HG02973 (cell line): ENCODE measurements around the gene PGBD5.
"Not testable (repeated sequence)": the region's sequence is repeated elsewhere in the genome, so short reads cannot be mapped to it uniquely, and the experiment has no call there.

Source experiments
- ATAC-seq: cut with Tn5 transposase; IDR thresholded peaks from one replicate; pipeline ENCODE4 v1.9.1; 2021; ENCODE audit warnings: moderate library complexity; ENCODE audit not compliant: unreplicated experiment

Gene PGBD5, protein sequence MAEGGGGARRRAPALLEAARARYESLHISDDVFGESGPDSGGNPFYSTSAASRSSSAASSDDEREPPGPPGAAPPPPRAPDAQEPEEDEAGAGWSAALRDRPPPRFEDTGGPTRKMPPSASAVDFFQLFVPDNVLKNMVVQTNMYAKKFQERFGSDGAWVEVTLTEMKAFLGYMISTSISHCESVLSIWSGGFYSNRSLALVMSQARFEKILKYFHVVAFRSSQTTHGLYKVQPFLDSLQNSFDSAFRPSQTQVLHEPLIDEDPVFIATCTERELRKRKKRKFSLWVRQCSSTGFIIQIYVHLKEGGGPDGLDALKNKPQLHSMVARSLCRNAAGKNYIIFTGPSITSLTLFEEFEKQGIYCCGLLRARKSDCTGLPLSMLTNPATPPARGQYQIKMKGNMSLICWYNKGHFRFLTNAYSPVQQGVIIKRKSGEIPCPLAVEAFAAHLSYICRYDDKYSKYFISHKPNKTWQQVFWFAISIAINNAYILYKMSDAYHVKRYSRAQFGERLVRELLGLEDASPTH

DNA sequence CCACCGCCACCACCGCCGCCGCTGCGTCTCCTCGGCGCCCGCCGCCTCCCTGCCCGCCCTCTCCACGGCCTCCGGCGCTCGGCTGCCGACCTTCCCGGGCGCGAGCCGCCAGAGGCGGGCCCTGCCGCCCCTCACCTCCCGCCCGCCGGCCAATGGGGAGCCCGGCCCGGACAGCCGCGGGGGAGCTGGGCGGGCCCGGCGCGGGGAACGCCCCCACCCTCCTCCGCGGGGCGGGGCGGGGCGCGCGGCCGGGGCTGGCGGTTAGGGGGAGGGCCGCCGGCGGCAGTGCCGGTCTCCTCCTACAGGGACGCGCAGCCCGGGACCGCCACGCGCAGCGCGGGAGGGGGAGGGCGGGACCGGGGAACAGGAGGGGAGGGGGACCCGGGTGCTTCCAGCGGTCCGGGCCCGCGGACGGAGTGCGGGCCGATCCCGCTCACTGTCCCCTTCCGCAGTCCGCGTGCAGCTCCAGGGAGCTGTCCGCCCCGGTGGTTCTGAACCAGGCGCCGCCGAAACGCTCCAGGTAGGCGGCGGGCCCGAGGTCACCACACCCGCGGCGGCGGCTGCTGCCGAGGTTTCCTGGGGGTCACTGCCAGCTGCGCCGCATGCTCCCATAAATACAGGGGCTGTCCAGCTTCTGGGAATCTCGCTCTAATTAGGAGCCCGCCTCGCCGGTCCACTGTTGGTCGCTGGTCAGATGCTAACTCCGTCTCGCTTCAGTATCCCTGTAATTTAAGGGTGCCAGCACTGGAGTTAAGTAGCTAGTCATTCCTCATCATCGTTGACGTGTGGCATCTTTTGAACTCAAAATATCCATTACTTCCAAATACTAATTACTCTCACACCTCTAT is at the start of gene PGBD5:
TSS of gene PGBD5 (minus strand) at position 87 of the 848 bp plus-strand sequence. CDS start 404 bp downstream, outside the sequence.
- peak; percentile 77 for ATAC-seq

DNA sequence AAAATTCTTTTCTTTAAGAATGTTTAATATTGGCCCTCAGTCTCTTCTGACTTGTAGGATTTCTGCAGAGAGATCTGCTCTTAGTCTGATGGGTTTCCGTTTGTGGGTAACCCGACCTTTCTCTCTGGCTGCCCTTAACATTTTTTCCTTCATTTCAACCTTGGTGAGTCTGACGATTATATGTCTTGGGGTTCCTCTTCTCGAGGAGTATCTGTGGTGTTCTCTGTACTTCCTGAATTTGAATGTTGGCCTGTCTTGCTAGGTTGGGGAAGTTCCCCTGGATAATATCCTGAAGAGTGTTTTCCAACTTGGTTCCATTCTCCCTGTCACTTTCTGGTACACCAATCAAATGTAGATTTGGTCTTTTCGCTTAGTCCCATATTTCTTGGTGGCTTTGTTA is 48.8 kb upstream of the PGBD5 start:
- ATAC-seq: not testable (repeated sequence)

DNA sequence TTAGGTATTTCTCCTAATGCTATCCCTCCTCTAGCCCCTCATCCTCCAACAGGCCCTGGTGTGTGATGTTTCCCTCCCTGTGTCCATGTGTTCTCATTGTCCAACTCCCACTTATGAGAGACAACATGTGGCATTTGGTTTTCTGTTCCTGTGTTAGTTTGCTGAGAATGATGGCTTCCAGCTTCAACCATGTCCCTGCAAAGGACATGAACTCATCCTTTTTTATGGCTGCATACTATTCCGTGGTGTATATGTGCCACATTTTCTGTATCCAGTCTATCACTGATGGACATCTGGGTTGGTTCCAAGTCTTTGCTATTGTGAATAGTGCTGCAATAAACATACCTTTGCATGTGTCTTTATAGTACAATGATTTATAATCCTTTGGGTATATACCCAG is 44.6 kb upstream of the PGBD5 start:
- ATAC-seq: not testable (repeated sequence)

DNA sequence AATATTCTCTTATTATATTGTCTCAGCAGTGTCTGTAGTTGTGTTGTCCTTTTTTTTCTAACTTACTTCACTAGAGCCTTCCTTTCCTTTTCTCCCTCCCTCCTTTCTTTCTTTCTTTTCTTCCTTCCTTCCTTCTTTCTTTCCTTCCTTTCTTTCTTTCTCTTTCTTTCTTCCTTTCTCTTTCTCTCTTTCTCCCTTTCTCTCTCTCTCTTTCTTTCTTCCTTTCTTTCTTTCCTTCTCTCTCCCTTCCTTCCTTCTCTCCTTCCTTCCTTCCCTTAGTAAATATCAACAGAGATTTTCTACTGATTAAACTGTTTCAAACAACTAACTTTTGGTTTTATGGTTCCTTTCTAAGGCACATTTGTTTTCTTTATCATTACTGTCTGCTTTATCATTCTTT is 43.1 kb upstream of the PGBD5 start:
- ATAC-seq: no peak

DNA sequence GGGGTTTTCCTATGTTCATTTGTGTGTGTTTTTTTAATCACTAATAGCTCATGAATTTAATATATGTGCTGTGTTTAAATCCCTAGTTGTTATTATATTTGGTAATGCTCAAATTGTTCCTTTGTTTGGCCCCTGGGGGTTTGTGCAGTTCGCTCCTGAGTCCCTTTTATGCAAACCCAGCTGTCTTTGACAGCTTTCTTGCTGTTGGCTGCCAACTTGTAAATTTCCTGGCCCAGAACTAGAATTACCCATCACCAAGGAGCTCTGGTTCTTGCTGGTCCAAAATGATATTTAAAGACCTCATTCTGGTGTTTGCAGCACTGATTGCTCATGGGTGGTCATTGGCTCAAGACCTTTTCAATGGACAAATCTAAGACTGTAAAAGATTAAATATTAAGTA is 39.6 kb upstream of the PGBD5 start:
- ATAC-seq: no peak

DNA sequence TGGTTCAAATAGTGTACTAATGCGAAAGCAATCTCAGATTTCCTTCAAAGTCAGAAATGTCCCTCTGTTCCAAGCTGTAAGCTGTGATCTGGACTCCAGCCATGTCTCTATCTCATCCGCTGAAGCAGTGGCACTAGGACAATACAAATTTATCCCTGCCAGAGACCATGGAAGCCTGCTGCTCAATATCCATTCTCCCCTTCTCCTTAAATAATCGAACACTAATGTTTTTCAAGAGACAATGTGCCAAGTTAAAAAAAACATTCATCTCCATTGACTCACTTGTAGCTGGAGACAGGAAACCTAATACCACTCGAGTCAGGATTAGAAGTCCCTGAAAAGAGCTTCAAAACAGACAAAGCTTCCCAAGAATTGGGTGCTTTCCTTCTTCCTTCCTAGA is 38.5 kb upstream of the PGBD5 start:
- no peak for ATAC-seq

DNA sequence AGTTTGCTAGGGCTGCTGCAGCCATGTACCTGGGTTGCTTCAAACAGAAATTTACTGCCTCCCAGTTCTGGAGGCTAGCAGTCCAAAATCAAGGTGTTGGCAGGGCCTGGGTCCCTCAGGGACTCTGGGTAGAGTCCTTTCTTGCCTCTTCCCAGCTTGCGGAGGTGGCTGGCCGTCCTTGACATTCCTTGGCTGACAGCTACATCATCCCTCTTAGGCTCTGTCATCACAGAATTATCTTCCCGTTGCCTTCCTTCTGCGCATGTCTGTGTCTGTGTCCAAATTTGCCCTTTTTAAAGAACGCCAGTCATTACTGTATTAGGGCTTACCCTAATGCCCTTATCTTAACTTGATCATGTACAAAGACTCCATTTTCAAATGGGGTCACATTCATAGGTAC is 37.6 kb upstream of the PGBD5 start:
- ATAC-seq: no peak

DNA sequence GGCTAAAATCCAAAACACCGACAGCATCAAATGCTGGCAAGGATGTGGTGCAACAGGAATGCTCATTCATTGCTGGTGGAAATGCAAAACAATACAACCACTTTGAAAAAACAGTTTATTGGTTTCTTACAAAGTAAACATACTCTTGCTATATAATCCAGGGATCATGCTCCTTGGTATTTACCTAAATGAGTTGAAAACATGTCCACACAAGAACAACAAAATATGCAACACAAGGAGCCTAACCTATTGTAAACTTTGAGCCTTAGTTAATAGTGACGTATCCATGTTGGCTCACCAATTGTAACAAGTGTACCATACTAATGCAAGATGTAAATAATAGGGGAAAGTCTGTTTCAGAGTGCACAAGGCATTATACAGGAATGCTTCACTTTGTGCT is 37.2 kb upstream of the PGBD5 start:
- ATAC-seq: no peak

DNA sequence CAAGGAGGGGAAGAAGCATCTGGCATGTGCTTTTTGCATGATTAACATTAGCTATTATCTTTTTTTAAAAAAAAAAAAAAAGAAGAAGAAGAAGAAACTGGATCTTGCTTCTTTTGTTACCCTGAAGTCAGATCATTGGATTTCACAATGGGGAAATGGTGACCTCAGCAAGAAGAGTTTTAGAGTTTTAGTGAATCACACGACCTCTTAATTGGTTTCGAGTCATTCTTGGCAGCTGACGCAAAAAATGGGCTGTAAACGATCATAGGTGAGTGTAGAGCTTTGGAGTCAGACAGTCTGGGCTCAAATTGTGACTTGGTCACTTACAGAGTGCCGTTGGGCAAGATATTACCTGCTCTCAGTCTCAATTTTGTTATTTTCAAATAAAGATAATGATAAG is 33.3 kb upstream of the PGBD5 start:
- no peak for ATAC-seq

DNA sequence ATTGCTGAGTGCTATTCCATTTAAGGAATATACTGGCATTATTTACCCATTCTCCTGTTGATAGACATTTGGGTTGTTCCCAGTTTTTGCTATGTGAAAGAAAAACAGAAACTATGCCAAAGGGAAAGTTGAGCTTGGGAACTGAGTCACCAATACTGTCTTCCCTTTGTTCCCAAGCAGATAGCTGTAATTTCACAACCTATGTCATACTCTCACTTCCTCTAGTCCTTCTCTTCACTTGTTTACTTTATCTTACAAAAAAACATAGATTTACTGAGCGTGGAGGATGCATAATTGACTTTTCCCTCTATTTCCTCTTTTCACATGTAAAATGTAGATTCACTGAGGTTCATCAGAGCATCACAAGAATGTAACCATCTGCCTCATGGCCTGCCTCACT is 32.4 kb upstream of the PGBD5 start:
- ATAC-seq: no peak

DNA sequence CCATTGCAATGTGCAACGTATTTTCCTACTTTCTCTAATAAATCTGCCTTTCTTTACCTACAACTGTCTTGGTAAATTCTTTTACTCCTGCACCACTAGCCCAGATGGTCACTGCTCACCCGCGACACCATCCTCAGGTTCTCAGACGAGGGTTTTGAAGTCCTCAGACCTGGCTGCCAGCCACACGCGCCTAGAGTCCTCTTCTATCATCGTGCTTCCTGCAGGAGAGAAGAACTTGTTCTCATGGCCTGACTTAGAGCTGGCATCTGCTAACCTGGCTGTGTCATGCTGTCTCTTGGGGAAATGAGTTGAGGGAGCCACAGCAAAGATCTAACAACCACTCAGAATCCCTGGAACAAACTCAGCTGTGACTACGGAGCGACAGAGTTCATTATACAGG is 30.3 kb upstream of the PGBD5 start:
- ATAC-seq: no peak

DNA sequence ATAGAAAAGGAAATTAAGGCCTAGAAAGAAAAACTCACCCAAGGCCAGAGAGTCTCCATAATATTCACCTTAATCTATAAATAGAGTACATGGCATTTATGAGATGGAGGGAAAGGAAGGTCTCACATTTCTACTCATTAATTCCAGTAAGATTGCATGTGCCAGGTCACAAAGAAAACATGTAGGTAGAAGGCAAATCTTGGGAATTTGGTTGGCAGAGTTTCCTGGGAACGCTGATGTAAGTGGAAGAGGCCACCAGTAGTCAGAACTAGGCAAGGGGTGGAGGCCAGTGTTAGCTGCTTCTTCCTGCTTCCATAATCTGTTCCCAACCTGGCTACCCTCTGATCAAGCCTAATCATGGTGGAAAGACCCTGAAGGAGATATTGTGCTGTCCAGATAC is 29.2 kb upstream of the PGBD5 start:
- ATAC-seq: no peak

DNA sequence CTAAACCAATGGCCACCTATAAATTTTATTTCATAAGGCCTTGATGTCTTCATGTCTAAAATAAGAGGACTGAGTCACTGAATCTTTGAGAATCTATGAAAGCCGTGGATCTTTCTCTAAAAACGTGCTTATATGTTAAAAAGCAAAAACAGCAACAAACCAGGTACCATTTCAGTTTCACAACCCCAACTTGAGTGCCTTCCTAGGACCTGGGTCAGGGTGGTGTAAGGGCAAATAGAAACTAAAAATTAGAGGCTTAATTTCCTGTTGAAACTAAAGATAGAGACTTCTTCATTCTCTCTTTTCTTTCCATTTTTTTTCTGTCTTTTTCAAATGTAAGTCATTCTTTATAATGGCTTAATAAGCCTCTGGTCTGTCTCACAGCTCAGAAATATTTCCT is 27.2 kb upstream of the PGBD5 start:
- no peak for ATAC-seq

DNA sequence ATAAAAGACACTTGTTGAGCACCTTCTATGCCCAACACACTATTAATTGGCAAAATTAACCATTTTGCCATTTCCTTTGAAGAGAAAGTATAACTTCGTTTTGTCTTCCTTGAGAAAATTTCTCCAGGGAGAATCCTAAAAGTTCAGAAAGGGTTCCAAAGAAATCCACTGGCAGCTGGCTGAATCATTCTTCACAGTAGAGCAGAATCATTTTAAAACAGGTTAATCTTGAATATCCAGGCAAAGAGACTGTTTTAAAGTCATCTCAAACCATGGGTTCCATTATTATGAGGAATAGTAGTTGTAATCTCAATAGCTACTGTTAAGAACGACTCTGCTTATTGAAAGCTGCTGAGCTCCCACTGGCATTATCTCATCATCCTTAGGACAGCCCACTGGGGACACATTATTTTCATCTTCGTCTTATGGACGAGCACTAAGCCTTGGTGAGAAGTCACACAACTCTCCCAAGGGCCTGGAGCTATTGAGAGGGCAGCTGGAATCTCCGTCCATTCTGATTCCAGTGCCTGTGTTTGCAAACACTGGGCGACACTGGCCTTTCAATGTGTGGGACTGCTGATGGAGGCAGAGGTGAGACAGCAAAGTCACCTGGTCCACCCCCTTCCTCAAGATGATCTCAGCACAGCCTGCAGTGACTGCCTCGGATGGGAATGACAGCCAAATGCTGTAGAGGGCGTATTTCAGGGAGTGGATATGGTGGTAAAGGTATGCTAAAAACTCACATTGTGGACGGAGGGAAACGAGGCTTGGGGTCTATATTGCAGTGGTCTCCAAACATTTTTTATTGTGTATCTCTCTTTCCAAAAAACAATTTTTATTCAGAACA is 15.3 kb upstream of the PGBD5 start:
- no peak for ATAC-seq

DNA sequence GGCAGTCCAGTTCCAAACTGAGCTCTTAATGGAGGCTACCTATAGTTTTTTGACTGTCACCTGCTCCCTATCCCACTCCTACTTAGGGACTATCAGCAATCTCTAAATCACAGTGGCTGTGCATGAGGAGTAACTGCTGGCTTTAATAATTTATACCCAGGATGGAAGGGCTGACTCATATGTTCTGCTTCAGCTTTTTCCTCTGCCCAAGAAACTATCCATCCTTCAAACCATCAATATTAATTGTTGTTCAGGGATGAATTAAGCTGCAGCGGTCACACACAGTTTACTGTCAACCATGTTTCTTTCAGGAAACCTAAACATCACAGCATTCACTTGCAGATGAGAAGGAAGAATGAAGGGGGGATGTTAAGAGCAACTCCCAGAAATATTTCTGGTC is 9.0 kb upstream of the PGBD5 start:
- no peak for ATAC-seq

DNA sequence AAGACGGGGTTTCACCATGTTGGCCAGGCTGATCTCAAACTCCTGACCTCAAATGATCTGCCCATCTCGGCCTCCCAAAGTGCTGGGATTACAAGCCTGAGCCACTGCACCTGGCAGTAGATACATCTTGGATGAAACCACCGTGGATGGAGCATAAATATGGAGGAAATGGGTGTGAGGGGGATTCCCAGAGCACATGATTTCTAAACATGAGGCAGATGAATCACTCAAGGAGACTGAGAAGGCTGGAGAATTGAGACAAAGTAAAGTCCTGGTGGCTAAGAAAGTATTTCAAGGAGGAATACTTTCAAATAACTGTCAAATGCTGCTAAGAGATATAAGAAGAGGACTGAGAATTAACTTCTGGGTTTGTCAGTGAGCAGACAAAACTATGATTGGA is 5.4 kb upstream of the PGBD5 start:
- no peak for ATAC-seq

DNA sequence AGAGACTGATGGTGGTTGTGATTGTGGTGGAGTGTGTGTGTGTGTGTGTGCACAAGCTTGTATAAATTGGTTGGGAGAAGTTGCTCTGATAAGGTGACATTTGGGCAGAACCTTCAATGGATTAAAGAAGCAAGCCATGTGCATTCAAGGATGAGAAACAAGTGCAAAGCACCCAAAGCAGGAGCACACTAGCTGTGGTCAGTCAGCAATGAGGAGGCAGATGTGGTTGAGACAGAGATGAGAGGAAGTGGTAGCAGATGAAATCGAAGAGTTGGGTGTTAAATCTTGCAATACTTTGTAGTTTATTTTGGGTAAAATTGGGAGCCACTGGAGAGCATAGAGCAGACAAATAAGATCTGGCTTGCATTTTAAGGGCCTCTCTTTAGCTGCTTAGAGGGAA is 4.4 kb upstream of the PGBD5 start:
- no peak for ATAC-seq

DNA sequence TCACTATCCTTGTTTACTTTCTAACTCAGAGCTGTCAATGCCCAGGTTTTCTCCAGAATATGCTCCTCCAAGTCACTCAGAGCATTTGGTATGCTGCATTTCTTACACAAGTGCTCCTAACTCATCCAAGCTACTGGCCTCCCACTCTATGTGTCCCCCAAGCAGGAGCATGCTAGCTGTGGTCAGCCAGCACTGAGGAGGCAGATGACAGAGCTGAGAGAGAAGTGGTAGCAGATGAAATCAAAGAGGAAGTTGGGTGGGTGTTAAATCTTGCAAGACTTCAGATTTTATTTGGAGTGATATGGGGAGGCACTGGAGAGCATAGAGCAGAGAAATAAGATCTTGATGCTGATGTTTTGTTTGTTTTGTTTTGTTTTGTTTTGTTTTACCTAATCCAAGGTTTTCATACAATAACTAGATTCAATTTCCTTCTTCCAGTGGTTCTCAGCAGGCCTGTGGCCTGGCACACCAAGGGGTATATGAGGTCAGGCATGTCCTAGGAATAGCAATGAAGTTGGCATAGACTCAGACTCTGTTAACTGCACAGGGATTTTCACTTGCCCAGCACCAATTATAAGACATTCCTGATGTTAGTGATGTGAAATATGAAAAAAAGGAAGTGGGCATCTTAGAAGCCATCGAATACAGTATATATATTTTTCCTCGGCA is 3.1 kb upstream of the PGBD5 start:
- no peak for ATAC-seq

DNA sequence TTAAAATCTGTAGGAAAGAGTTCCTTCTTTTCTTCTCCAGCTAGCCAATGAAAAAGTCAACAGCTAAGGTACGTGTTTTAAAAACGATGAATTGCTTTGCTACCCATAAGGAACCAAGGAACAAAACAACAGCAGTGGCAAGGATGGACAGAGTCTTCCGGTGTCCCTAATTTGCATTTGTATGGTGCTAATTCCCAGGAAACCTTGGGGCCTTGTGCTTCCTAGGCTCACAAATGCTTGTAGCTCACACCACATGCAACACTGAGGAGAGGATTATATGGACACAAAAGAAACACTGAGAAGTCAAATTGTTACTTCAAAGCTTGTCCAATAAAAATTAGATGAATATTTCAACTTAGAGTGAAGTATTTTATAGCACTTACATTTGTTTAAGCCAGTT is 1.8 kb upstream of the PGBD5 start:
- ATAC-seq: no peak

DNA sequence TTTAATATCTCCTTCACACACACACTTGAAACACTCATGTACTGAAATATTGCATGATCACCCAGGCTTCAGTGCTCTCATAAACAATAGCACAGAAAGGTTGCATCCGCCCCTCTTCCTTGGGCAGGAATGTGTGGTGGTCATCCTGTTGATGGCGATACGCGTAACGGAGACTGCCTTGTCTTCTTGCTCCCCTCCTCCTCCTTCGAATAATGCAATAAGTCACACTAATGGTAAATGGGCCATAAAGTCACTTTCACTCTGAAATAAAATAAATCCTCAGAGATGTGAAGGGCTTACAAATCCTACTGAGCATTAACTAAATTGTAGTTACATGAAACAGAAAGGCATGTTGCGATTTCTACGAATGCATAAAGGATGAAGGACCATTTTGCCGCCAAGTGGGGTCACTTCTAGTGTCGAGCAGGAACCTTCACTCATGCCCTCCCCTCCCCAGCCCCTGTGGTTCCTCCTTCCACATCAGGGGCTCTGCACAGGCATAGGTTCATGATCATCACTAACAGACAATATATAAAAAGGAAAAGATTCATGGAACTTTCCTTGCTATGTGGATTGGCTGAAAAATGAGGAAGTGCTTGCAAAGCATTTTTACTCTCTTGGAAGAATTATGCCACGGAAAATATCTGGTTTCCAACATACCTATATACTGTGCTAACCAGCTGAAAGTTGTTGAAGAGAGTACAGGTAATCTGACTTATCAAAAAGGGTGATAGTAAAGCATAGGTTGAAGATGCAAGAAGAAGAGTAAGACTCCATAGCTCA is 1.2 kb upstream of the PGBD5 start:
- no peak for ATAC-seq
